HCT116 (cell line): Measurements from ENCODE around the gene ELL2. TPM values are rescaled to one million over a fixed set of nuclear protein-coding genes. Genes with fewer than 3 reads are reported as not detected.

ENCODE experiments used
- ATAC-seq: fragments of 200-7000 bp; cut with Tn5 transposase; 2 replicates; pipeline ENCODE4 v1.9.1; 2020; ENCODE audit warnings: mild to moderate bottlenecking, moderate library complexity
- BruUV-seq: library from RNA; stranded (reverse); fragments of 400-500 nt; replicated peaks from 2 replicates; lab custom pipeline; 2021; lab: Mats Ljungman, UMichigan
- CTCF ChIA-PET: fragments of 300-600 bp; sonication (Branson Sonifier 250); formaldehyde crosslinking; loops from one replicate; lab custom pipeline; 2021; ENCODE audit warnings: antibody characterized with exemption; lab: Charles Lee
- POLR2A ChIA-PET: fragments of 300-600, 350-600 bp; sonication (Branson Sonifier 250); formaldehyde crosslinking; loops from one replicate; lab custom pipeline; 2021; ENCODE audit warnings: antibody characterized with exemption; lab: Charles Lee
- RAD21 ChIA-PET, 2 experiments: fragments of 300-600 bp; sonication (Branson Sonifier 250); formaldehyde crosslinking; loops; one replicate each; lab custom pipeline; 2023; ENCODE audit warnings: low total read pairs in 2 of 2; ENCODE audit not compliant: uncharacterized antibody in 2 of 2, unreplicated experiment in 2 of 2, low non-redundant PET in 1 of 2; lab: Charles Lee
- DNase-seq: peaks from one replicate; pipeline ENCODE4 v3.0.0-alpha.2; 2010; ENCODE audit warnings: low read depth, low spot score
- H2AFZ ChIP-seq: fragments of 200-600 bp; shearing (Covaris generic), sonication (generic); 2 replicates; pipeline ENCODE4 v1.6.1; 2017; ENCODE audit warnings: low read depth, mixed run types, mixed read lengths, antibody characterized with exemption, low read length; ENCODE audit not compliant: poor library complexity, severe bottlenecking
- H3K27ac ChIP-seq: 2 replicates; pipeline ENCODE4 v1.5.1; 2012; ENCODE audit warnings: low read depth, low read length
- H3K27me3 ChIP-seq: fragments of 200-600 bp; sonication (generic); 2 replicates; pipeline ENCODE4 v1.6.1; 2016; ENCODE audit warnings: mixed run types, low read length, mixed read lengths; ENCODE audit not compliant: insufficient read depth
- H3K36me3 ChIP-seq, 2 experiments: fragments of 200-500 bp in 1 of 2; fragments of 200-600 bp in 1 of 2; sonication (Bioruptor generic) in 1 of 2; sonication (generic) in 1 of 2; 2 replicates each; pipeline versions ENCODE4 v1.5.1 to v1.6.1; 2014 to 2016; ENCODE audit warnings: low read length in 2 of 2, inconsistent platforms in 1 of 2, mixed read lengths in 1 of 2, mixed run types in 1 of 2; ENCODE audit not compliant: insufficient read depth in 2 of 2, control insufficient read depth in 1 of 2
- H3K4me1 ChIP-seq, 2 experiments: fragments of 200-600 bp in 1 of 2; sonication (generic) in 1 of 2; 2 replicates each; pipeline versions ENCODE4 v1.5.1 to v1.6.1; 2012 to 2017; ENCODE audit warnings: low read length in 2 of 2, inconsistent platforms in 1 of 2, mild to moderate bottlenecking in 1 of 2, mixed read lengths in 1 of 2, mixed run types in 1 of 2, moderate library complexity in 1 of 2; ENCODE audit not compliant: insufficient read depth in 2 of 2, control insufficient read depth in 1 of 2
- H3K4me2 ChIP-seq: fragments of 200-600 bp; sonication (generic); 2 replicates; pipeline ENCODE4 v1.6.1; 2017; ENCODE audit warnings: mixed run types, low read length, mixed read lengths
- H3K4me3 ChIP-seq, 2 experiments: fragments of 200-600 bp in 1 of 2; sonication (generic) in 1 of 2; replicated peaks in 1 of 2; 2 replicates each; pipeline ENCODE4 v1.5.1; 2011 to 2016; ENCODE audit warnings: low read length in 2 of 2, control low read depth in 1 of 2, low read depth in 1 of 2, mild to moderate bottlenecking in 1 of 2, mixed read lengths in 1 of 2, mixed run types in 1 of 2
- H3K79me2 ChIP-seq: fragments of 200-600 bp; sonication (generic); 2 replicates; pipeline ENCODE4 v1.6.1; 2017; ENCODE audit warnings: mild to moderate bottlenecking, mixed run types, low read length, moderate library complexity, mixed read lengths; ENCODE audit not compliant: insufficient read depth
- H3K9ac ChIP-seq: fragments of 200-600 bp; sonication (generic); 2 replicates; pipeline ENCODE4 v1.6.1; 2016; ENCODE audit warnings: low read length, mixed read lengths
- H3K9me2 ChIP-seq: fragments of 200-600 bp; sonication (generic), shearing (Covaris generic); 2 replicates; pipeline ENCODE4 v1.6.1; 2017; ENCODE audit warnings: mixed run types, mild to moderate bottlenecking, moderate library complexity; ENCODE audit not compliant: insufficient read depth
- H3K9me3 ChIP-seq, 2 experiments: fragments of 200-500 bp in 1 of 2; fragments of 200-600 bp in 1 of 2; sonication (Bioruptor generic) in 1 of 2; sonication (generic) in 1 of 2; 2 replicates each; pipeline ENCODE4 v1.6.1; 2014 to 2017; ENCODE audit warnings: low read length in 2 of 2, mixed read lengths in 2 of 2, inconsistent platforms in 1 of 2, low read depth in 1 of 2, mild to moderate bottlenecking in 1 of 2, mixed run types in 1 of 2, moderate library complexity in 1 of 2; ENCODE audit not compliant: control insufficient read depth in 1 of 2, insufficient read depth in 1 of 2
- H4K20me1 ChIP-seq: fragments of 200-600 bp; sonication (generic), shearing (Covaris generic); 2 replicates; pipeline ENCODE4 v1.6.1; 2017; ENCODE audit warnings: mixed run types, mild to moderate bottlenecking, moderate library complexity; ENCODE audit not compliant: insufficient read depth
- CTCF ChIP-seq, 3 experiments: fragments of 200-600 bp in 1 of 3; sonication (generic) in 1 of 3; IDR thresholded peaks in 2 of 3; conservative IDR thresholded peaks in 1 of 3; 2 replicates each; pipeline ENCODE4 v1.5.1; 2012 to 2017; ENCODE audit warnings: low read depth in 2 of 3, low read length in 2 of 3, antibody characterized with exemption in 1 of 3, borderline replicate concordance in 1 of 3, control low read depth in 1 of 3, mild to moderate bottlenecking in 1 of 3, mixed read lengths in 1 of 3, mixed run types in 1 of 3, moderate library complexity in 1 of 3; ENCODE audit not compliant: insufficient read depth in 1 of 3
- RAD21 ChIP-seq: IDR thresholded peaks from 2 replicates; pipeline ENCODE4 v1.6.1; 2012; ENCODE audit warnings: low read depth, mild to moderate bottlenecking
- YY1 ChIP-seq: IDR thresholded peaks from 2 replicates; pipeline ENCODE4 v1.6.1; 2011; ENCODE audit warnings: low read length, low read depth, moderate library complexity, mild to moderate bottlenecking; ENCODE audit not compliant: insufficient replicate concordance; ENCODE audit errors: extremely low read depth
- intact Hi-C: fragments of 100-400 bp; cut with micrococcal nuclease; formaldehyde crosslinking; loops from 2 replicates; pipeline ENCODE4 v1.10.0; 2022
- total RNA-seq: library from RNA; stranded (reverse); gene quantifications from one replicate; pipeline ENCODE4 v1.2.1, GENCODE V29; 2021; ENCODE audit not compliant: unreplicated experiment
- TF ChIP-seq, protein P1 (sequence below): IDR thresholded peaks from 2 replicates; pipeline ENCODE4 v1.6.1; 2012; ENCODE audit warnings: low read depth

Gene ELL2
- total RNA-seq, 1 experiment from 2014 or later = 29.8 TPM

DNA sequence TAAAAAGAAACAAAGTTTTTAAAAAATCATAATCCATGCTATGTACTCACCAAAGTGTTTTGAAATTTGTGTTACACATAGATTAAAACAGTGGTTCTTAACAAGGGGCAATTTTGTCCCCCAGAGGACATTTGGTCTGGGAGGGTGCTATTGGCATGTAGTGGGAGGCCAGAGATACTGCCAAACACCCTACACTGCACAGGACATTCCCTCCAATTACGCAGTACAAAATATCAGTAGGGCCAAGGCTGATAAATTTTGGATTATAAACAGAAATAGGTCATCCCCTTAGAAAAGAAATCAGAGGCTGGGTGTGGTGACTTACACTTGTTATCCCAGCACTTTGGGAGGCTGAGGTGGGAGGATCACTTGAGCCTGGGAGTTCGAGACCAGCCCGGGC lies 38.9 kb downstream of the ELL2 start:
- Histone ChIP-seq H3K4me3 (no peak overlapping the region), H3K9ac (no peak overlapping the region), H4K20me1 (no peaks in the 10 kb centered on the region), H3K27me3 (no peaks in the 10 kb centered on the region), H3K9me2 (no peaks in the 10 kb centered on the region), H3K9me3 (no peaks in the 10 kb centered on the region), H3K79me2 (no peaks in the 10 kb centered on the region), H3K4me2 (no peak overlapping the region), H3K27ac (no peak overlapping the region), H2AFZ (no peak overlapping the region), H3K4me1 (no peaks in the 10 kb centered on the region), H3K36me3 (0 out of 4 replicates have a peak, but pooled peaks cover 0 to under 1% of the 10 kb centered on the region in 2 experiments)
- TF ChIP-seq RAD21 (no peak), YY1 (no peak), CTCF (IDR thresholded peaks at IDR 0.05 in 2 of 3, conservative IDR thresholded peaks at IDR 0.05 in 1 of 3; ENCODE audit: borderline replicate concordance in 1 of 3, insufficient read depth in 1 of 3, low read depth in 2 of 3, low read length in 2 of 3) (no peak)
- TF ChIP-seq, protein P1, sequence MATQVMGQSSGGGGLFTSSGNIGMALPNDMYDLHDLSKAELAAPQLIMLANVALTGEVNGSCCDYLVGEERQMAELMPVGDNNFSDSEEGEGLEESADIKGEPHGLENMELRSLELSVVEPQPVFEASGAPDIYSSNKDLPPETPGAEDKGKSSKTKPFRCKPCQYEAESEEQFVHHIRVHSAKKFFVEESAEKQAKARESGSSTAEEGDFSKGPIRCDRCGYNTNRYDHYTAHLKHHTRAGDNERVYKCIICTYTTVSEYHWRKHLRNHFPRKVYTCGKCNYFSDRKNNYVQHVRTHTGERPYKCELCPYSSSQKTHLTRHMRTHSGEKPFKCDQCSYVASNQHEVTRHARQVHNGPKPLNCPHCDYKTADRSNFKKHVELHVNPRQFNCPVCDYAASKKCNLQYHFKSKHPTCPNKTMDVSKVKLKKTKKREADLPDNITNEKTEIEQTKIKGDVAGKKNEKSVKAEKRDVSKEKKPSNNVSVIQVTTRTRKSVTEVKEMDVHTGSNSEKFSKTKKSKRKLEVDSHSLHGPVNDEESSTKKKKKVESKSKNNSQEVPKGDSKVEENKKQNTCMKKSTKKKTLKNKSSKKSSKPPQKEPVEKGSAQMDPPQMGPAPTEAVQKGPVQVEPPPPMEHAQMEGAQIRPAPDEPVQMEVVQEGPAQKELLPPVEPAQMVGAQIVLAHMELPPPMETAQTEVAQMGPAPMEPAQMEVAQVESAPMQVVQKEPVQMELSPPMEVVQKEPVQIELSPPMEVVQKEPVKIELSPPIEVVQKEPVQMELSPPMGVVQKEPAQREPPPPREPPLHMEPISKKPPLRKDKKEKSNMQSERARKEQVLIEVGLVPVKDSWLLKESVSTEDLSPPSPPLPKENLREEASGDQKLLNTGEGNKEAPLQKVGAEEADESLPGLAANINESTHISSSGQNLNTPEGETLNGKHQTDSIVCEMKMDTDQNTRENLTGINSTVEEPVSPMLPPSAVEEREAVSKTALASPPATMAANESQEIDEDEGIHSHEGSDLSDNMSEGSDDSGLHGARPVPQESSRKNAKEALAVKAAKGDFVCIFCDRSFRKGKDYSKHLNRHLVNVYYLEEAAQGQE = no peak
- no peak for DNase-seq
- BruUV-seq = no TSS peak
- intact Hi-C loops = no loop called here
- RAD21 ChIA-PET = no interaction called here
- POLR2A ChIA-PET = no interaction called here
- CTCF ChIA-PET = no interaction called here
- ATAC-seq = no peak
